GM23338 (cell line): ENCODE results near the gene OBSCN.
A peak's percentile ranks its signal among the peaks of the same experiment; 100 is the strongest.

Experiments used
- CREB1 ChIP-seq: fragments of 250-450 bp; sonication (Bioruptor Pico); IDR thresholded peaks from 2 replicates; pipeline ENCODE4 v1.5.0; 2020; ENCODE audit warnings: low read depth, mild to moderate bottlenecking, moderate library complexity
- CTCF ChIP-seq, 2 experiments: fragments of 200-600 bp in 1 of 2; sonication (generic) in 1 of 2; conservative IDR thresholded peaks; 2 replicates each; pipeline versions ENCODE4 v1.5.1 to v1.6.1; 2016 to 2017; ENCODE audit warnings: antibody characterized with exemption in 2 of 2, low read depth in 2 of 2, mild to moderate bottlenecking in 2 of 2, moderate library complexity in 1 of 2
- EZH2 ChIP-seq: fragments of 200-600 bp; sonication (generic); IDR thresholded peaks from one replicate; pipeline ENCODE4 v1.8.0; 2017; ENCODE audit warnings: antibody characterized with exemption, mild to moderate bottlenecking, low read depth; ENCODE audit not compliant: unreplicated experiment
- EZH2phosphoT487 ChIP-seq: fragments of 200-600 bp; sonication (generic); IDR thresholded peaks from one replicate; pipeline ENCODE4 v1.8.1; 2018; ENCODE audit warnings: antibody characterized with exemption; ENCODE audit not compliant: unreplicated experiment
- JUNB ChIP-seq: IDR thresholded peaks from one replicate; pipeline ENCODE4 v1.6.1; 2016; ENCODE audit warnings: antibody characterized with exemption; ENCODE audit not compliant: unreplicated experiment
- POLR2AphosphoS5 ChIP-seq: IDR thresholded peaks from 2 replicates; pipeline ENCODE4 v1.6.1; 2016; ENCODE audit warnings: antibody characterized with exemption, low read depth
- REST ChIP-seq: IDR thresholded peaks from one replicate; pipeline ENCODE4 v1.6.1; 2018; ENCODE audit warnings: antibody characterized with exemption; ENCODE audit not compliant: unreplicated experiment
- STAT1 ChIP-seq: IDR thresholded peaks from one replicate; pipeline ENCODE4 v1.6.1; 2016; ENCODE audit warnings: antibody characterized with exemption; ENCODE audit not compliant: unreplicated experiment
- ZNF114 ChIP-seq: fragments of 250-450 bp; sonication (Bioruptor Pico); IDR thresholded peaks from 2 replicates; pipeline ENCODE4 v1.5.0; 2020; ENCODE audit warnings: mild to moderate bottlenecking, moderate library complexity
- ZNF331 ChIP-seq: fragments of 250-450 bp; sonication (Bioruptor Pico); IDR thresholded peaks from 2 replicates; pipeline ENCODE4 v1.5.0; 2020; ENCODE audit warnings: low read depth, mild to moderate bottlenecking, moderate library complexity

- peak; percentile 9 to 26; a peak in 1 of 4 replicates for TF ChIP-seq CTCF (conservative IDR thresholded peaks at IDR 0.05; ENCODE audit: low read depth in 2 of 2)
- TF ChIP-seq POLR2AphosphoS5 = no peak
- no peak for TF ChIP-seq EZH2phosphoT487
- TF ChIP-seq EZH2 = no peak
- TF ChIP-seq JUNB = no peak
- TF ChIP-seq REST = no peak
- TF ChIP-seq CREB1 (CRISPR knock-in tag) = no peak
- TF ChIP-seq STAT1 = no peak
- no peak for TF ChIP-seq ZNF331 (CRISPR knock-in tag)
- no peak for TF ChIP-seq ZNF114
Measured at GRCh38 chr1:228226956-228227791, 19.3 kb downstream of the OBSCN start.
